Stimulated activated CD4-positive, alpha-beta T cell treated with anti-CD3 and anti-CD28 coated beads, Interleukin-12 subunit alpha, Interleukin-12 subunit beta, amount 100 ng/mL, for 24 hours (primary cell): ENCODE measurements around the gene ANAPC4.
"Not testable (repeated sequence)": the region's sequence is repeated elsewhere in the genome, so short reads cannot be mapped to it uniquely, and the experiment has no call there.

Experiments used
- DNase-seq, 2 experiments: peaks; one replicate each; pipeline ENCODE4 v3.0.0-alpha.2; 2020; ENCODE audit warnings: low read depth in 2 of 2

Gene ANAPC4

DNA sequence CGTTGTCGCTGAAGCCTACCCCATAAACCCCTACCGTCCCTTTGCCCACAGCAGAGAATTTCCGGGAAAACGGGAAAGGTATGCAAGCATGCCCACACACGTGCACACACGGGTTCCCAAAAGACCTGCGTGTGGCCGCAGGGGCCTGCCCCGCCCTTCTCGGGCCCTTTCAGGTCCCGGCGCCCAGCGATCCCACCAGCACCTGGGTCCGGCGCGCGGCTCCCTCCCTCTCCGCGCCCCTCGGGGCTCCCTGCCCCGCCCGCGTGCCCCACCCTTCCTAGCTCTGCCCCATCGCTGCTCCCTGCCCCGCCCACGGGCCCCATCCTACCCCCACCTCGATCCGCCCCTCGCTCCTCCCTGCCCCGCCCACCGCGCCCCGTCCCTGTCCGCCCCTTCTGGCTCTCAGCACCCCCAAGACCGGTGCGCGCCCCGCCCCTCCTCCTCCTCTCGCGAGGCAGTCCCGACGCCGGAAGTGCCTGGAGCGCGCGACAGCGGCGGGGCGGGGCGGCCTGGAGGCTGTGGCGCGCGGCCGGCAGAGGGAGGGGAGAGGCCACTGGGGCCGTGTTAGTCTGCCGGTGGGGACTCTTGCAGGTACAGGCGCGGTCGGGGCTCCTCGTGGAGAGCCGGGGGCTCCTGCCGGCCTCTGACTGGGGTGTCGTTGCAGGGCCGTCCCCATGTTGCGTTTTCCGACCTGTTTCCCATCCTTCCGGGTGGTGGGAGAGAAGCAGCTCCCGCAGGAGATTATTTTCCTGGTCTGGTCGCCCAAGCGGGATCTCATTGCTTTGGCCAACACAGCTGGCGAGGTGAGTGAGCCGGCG, at the start of gene ANAPC4:
Gene ANAPC4, plus strand, starts transcription at position 510 of the 818 bp plus-strand sequence. Its CDS starts 165 bp downstream, at position 675.
- DNase-seq, result peak; percentile 95 to 100

DNA sequence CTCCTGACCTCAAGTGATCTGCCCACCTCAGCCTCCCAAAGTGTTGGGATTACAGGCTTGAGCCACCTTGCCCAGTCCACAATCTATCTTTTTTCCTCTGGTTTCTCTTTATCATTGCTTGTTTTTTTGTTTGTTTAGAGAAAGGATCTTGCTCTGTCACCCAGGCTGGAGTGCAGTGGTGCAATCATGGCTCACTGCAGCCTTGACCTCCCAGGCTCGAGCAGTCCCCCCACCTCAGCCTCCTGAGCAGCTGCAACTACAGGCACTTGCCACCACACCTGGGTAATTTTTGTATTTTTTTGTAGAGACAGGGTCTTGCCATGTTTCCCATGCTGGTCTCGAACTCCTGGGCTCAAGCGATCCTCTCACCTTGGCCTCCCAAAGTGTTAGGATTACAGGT, 48.6 kb upstream of the ANAPC4 start:
- not testable (repeated sequence) for DNase-seq

GRCh38 chr4:25330335-25330734, 46.7 kb upstream of the ANAPC4 start:
- DNase-seq, result no peak

DNA sequence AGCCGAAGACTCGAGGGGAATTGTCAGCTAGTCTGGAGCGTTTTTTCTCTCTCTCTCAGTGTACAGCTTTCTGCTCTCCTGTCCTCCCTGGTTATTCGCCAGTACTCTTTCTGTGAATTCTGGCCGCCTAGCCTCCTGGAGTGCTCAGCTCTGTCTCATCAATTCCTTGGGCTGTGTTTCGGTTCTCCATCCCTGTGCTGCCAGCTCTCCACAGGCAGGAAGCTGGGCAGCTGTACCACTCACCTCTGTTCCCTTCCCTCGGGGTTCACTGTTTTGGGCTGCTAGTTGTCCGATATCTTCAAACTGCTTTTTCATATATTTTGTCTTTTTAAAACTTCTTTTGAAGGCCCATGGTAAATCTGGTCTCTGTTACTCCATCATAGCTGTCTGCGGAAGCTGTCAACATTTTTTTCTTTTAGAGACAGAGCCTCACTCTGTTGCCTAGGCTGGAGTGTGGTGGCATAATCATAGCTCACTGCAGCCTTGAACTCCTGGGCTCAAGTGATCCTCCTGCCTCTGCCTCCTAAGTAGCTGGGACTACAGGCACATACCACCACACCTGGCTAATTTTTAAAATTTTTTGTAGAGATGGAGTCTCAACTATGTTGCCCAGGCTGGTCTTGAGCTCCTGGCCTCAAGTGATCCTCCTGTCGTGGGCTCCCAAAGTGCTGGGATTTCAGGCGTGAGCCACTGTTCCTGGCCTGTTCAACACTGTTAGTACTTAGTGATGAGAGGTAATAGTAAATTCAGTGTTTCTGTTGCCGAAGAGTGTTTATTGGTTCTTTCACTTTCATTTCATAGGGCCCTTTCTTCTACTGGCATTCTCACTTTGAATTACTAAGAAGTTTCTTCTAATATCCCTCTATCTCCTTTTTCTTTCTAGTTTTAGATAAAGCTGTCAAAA, 45.9 kb upstream of the ANAPC4 start:
- DNase-seq, result no peak

- no peak for DNase-seq
These were observed 33.4 kb upstream of the ANAPC4 start for GRCh38 chr4:25343671-25344070.

DNA sequence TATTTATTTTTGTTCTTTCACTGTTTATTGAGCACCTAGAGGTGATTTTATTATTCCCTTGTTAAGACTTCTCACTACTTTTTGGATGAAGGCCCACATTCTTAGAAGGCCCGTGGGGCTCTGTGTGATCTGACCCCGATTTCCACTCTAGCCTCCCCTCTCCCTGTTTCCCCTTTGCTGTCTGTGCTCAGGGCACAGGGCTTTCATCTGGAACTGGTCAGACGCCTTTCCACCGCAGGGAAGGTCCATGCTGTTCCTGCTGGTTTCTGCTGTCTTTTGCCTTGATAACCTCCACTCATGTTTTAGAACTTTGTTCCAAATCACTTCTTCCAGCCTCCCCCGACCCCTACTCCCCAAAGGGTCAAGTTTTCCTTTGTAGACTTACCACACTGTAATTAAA, 31.3 kb upstream of the ANAPC4 start:
- no peak for DNase-seq

- no peak for DNase-seq
These were observed 30.1 kb upstream of the ANAPC4 start for GRCh38 chr4:25346913-25347312.

GRCh38 chr4:25347473-25347872, 29.6 kb upstream of the ANAPC4 start:
- no peak for DNase-seq

DNA sequence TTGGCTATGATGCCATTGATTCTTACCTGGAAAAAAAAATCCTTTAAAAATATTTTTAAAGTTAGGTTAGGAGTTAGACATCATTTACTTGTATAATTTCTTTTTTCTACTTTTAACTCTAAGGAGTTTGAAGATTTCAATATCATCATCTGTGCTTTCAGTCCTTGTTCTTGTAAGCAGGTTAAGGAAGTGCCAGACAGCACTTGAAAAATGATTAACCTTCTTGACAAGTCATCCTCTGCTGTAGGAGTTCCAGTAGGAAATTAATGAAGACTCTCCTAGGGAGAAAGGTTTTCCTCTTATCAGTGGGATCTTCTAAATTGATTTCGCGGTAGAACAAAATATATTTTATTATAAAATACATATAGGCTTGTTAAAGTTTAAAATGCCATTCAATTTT, 29.1 kb upstream of the ANAPC4 start:
- no peak for DNase-seq

- no peak for DNase-seq
These were observed 26.5 kb upstream of the ANAPC4 start for GRCh38 chr4:25350561-25350960.

GRCh38 chr4:25351777-25352416, 25.2 kb upstream of the ANAPC4 start:
- DNase-seq, result no peak

- DNase-seq, result no peak
These were observed 21.0 kb upstream of the ANAPC4 start for GRCh38 chr4:25356068-25356467.

GRCh38 chr4:25358515-25359275, 18.4 kb upstream of the ANAPC4 start:
- DNase-seq, result no peak

DNA sequence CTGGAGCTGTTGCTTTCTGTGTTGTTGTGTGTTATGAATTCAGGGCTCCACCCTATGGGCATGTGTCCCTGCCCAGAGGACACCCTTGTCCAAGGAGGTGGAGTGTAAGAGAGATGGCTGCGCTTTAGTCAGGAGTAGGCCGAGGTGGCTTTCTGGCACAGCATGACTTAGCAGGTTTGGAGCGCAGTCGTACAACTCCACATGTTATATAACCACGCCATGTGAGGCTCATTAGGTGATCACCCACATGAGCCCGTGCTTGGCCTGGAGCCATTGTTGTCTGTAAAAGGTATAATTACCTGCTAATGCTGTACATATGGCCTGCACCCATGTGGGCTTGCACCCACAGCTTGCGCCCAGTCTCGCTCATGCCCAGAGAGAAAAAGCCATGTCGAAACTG, 15.8 kb upstream of the ANAPC4 start:
- DNase-seq, result no peak

- DNase-seq, result no peak
These were observed 9.9 kb upstream of the ANAPC4 start for GRCh38 chr4:25367004-25367621.

GRCh38 chr4:25367877-25368276, 9.2 kb upstream of the ANAPC4 start:
- DNase-seq, result no peak

DNA sequence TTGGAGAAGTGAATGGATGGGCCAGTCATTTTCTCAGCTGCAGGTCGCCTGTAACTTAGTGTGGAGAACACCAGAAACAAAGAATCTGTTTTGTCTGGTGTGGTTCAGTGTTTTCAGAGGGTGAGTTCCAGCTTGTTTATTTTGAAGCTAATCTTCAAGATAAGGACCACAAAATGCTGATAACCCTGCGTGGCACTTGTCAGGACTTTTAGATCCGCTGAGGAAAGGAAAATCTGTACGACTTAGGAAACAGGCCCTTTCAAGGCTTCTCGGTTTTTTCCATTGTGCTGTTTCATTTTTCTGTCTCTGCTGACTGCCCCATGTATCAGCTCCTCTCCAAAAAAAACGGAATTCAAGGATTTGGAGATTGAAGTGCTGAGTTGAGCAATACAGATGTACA, 8.7 kb upstream of the ANAPC4 start:
- no peak for DNase-seq

GRCh38 chr4:25370242-25370641, 6.8 kb upstream of the ANAPC4 start:
- no peak for DNase-seq

- not testable (repeated sequence) for DNase-seq
These were observed 4.5 kb upstream of the ANAPC4 start for GRCh38 chr4:25372549-25372948.

DNA sequence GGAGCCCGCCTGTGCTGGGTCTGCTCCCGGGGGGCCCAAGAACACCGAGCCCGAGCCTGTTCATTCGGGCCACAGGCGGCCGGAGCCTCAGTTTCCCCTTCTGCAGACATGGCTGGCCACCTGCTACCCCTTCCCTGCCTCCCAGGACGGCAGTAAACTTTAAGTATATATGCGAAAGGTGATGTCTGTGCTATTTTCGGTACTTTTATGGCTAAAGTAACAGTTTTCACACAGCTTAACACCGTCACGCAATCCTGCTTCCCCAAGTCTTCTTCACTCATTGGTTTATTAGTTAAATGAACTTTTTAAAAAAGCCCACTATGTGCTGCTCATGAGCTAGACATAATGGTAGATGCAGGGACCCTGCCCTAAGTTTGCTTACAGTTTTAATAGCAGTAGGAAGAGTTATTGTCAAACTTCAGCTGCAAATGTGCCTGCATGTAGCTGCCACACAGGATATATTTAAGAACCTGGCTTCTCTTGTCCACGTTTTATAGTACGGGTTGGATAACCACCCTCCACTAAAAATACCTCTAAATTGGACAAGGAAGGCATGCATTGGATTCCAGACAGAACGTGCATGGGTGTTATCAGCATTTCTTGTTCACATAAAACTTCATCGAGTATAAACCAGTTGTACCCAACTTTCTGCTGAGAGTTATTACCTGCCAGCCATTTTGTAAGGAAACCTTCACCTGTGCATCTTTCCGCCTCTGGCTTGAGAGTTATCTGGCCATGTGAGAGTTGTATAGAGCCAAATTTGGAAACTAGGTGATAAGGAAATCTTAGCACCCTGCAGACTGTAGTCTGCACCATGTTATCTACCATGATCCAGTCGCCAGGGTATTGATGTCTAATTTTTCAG, 741 bp downstream of the ANAPC4 start:
- DNase-seq, result no peak
